Measurements from ENCODE around the gene DMRT1.

The DMRT1 gene

DNA sequence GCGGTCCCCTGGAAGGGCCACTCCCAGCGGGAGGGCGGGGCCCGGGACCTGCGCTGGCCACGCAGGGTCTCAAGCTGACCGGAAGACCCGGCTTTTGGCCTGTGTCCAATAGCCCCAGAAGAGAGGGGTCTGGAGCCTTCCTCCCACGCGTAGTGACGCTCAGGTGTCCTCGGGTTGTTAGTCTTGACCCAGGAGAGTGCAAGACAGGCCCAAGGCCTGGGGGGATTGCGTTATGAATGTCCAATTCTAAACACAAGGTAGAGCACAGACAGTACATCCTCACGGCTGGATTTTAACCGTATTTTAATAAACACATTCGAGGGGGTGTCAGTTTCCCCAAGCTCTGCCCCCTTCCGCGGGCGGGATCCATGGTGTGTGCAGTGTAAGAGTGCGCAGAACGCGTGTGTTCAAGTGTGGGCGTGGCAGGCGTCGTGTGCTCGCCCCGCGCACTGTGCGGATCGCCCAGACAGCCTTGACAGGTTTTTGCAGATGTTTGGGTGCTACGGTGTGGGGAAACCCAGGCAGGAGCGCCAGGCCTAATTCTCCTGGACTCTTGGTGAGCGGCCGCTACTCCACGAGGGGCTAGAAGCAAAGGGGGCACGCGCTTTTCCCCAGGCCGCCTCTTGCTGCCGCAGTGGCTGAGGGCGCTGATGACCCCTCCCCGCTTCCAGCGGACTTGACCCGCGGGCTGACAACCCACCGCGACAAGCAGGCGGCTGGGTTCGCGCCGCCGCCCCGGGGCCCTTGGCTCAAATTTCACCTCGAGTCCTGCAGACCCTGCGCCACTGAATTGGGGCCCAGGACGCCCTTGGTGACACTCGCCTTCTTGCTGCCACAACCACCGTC lies 128.9 kb downstream of the DMRT1 start:
- no peak overlapping the region for H3K27ac ChIP-seq (ENCODE audit: extremely low read depth, low read depth, low read length)
- H3K9me3 ChIP-seq (ENCODE audit: control insufficient read depth, insufficient read depth, low read depth, low read length): no peaks in the 10 kb centered on the region
- CTCF ChIA-PET: no interaction called here
- POLR2A ChIA-PET: no interaction called here
- H3K4me3 ChIP-seq (ENCODE audit: low read depth, low read length): no peak overlapping the region
- H3K36me3 ChIP-seq (ENCODE audit: control insufficient read depth in 2 of 2, insufficient read depth in 1 of 2, low read length in 2 of 2): no peaks in the 10 kb centered on the region
- peaks cover 8% of the 10 kb centered on the region for H3K4me1 ChIP-seq (ENCODE audit: control insufficient read depth, insufficient read depth, low read length)
- TF ChIP-seq WT1 (tag by site-specific recombination; IDR thresholded peaks at IDR 0.05) (no peak), KLF10 (tag by site-specific recombination; IDR thresholded peaks at IDR 0.05) (no peak), ZNF366 (tag by site-specific recombination; conservative IDR thresholded peaks at IDR 0.05) (no peak), ZNF2 (tag by site-specific recombination; IDR thresholded peaks at IDR 0.05) (no peak), ZNF140 (tag by site-specific recombination; IDR thresholded peaks at IDR 0.05) (no peak), SP3 (tag by site-specific recombination; IDR thresholded peaks at IDR 0.05) (no peak), ZIC2 (tag by site-specific recombination; IDR thresholded peaks at IDR 0.05) (no peak), ZNF785 (tag by site-specific recombination; IDR thresholded peaks at IDR 0.05) (no peak), ZBTB17 (tag by site-specific recombination; IDR thresholded peaks at IDR 0.05) (no peak)

DNA sequence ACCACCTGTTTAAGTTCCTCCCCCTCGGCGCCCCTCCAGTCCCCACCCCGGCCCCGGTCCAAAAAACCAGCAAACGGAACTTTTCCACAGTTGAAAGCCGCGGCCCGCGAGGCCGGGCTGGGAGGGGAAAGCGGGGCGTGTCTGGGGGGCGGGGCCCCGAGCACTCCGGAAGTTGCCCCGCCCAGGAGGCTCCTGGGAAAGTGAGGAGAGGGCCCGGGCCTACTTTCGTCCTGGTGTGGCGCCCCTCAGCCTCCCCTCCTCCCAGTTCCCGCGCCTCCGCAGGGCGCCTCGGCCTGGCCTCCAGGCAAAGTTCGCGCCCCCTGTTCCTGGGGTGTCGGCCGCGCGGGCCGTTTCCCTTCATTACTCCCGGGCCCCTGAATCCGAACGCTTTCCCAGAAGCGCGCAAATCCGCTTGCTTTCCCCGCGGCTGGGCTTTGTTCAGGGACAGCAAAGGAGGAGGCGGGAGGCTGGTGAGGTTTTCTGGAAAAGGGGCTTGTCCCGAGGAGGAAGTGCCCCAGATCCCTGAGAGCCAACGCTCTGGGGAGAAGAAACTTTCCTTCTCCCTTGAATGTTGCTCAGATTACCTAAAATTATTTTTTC lies 130.5 kb downstream of the DMRT1 start:
- Histone ChIP-seq H3K4me3 (ENCODE audit: low read depth, low read length) (no peak overlapping the region), H3K4me1 (ENCODE audit: control insufficient read depth, insufficient read depth, low read length) (peaks cover 5% of the 10 kb centered on the region), H3K9me3 (ENCODE audit: control insufficient read depth, insufficient read depth, low read depth, low read length) (no peaks in the 10 kb centered on the region), H3K36me3 (ENCODE audit: control insufficient read depth in 2 of 2, insufficient read depth in 1 of 2, low read length in 2 of 2) (no peaks in the 10 kb centered on the region), H3K27ac (ENCODE audit: extremely low read depth, low read depth, low read length) (no peak overlapping the region)
- CTCF ChIA-PET: no interaction called here
- POLR2A ChIA-PET: no interaction called here
- 0 out of 2 replicates have a peak, but pooled peaks have one; percentile 25 for TF ChIP-seq KLF9 (tag by site-specific recombination; IDR thresholded peaks at IDR 0.05; ENCODE audit: low read depth)
- TF ChIP-seq, protein P1, sequence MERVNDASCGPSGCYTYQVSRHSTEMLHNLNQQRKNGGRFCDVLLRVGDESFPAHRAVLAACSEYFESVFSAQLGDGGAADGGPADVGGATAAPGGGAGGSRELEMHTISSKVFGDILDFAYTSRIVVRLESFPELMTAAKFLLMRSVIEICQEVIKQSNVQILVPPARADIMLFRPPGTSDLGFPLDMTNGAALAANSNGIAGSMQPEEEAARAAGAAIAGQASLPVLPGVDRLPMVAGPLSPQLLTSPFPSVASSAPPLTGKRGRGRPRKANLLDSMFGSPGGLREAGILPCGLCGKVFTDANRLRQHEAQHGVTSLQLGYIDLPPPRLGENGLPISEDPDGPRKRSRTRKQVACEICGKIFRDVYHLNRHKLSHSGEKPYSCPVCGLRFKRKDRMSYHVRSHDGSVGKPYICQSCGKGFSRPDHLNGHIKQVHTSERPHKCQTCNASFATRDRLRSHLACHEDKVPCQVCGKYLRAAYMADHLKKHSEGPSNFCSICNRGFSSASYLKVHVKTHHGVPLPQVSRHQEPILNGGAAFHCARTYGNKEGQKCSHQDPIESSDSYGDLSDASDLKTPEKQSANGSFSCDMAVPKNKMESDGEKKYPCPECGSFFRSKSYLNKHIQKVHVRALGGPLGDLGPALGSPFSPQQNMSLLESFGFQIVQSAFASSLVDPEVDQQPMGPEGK (tag by site-specific recombination; IDR thresholded peaks at IDR 0.05): no peak

DNA sequence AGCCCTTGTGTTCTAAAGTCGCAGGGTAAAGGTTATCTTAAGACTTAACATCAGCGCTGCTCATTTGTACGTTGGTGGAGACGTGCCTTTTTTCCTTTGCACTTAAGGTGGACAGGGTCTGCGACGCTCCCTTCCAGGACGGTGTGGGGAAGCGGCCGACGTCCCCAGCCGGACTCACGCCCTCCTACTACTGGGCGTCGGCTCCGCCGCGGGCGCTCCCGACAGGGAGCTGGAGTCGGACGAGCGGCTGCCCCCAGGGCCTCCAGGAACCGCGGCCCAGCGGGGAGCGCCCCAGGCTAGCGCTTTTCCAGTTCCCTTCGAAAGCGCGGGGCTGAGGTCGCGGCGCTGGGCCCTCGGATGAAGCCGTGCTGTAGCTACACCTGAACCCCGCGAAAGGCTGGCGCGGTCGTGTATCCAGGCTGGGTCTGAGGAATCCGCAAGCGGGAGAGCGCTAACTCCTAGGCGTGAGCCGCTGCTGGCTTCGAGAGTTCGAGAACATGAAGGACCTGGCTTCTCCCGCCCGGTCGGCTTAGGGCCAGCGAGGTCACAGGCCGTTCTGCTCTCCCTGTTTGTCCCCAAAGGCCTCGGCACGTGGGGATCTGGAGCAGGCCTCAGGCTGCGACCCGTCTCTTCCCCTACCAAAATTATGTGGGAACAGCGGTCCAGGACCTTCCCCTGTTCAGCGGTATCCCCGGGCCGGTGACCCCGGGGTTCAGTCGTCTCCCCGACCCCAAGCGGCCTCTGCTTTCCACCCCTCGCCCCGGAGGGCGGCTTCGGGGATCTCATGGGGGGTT lies 131.2 kb downstream of the DMRT1 start:
- no peak overlapping the region for H3K27ac ChIP-seq (ENCODE audit: extremely low read depth, low read depth, low read length)
- ChIA-PET CTCF (no interaction called here), POLR2A (no interaction called here)
- H3K36me3 ChIP-seq (ENCODE audit: control insufficient read depth in 2 of 2, insufficient read depth in 1 of 2, low read length in 2 of 2): no peaks in the 10 kb centered on the region
- TF ChIP-seq OVOL3 (tag by site-specific recombination; IDR thresholded peaks at IDR 0.05): no peak
- no peak for TF ChIP-seq SP7 (tag by site-specific recombination; IDR thresholded peaks at IDR 0.05)
- no peak for TF ChIP-seq ZNF548 (tag by site-specific recombination; IDR thresholded peaks at IDR 0.05)
- no peak for TF ChIP-seq BCL11B (tag by site-specific recombination; IDR thresholded peaks at IDR 0.05; ENCODE audit: low read depth)
- TF ChIP-seq, protein P2, sequence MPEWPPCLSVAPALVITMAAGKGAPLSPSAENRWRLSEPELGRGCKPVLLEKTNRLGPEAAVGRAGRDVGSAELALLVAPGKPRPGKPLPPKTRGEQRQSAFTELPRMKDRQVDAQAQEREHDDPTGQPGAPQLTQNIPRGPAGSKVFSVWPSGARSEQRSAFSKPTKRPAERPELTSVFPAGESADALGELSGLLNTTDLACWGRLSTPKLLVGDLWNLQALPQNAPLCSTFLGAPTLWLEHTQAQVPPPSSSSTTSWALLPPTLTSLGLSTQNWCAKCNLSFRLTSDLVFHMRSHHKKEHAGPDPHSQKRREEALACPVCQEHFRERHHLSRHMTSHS (tag by site-specific recombination; IDR thresholded peaks at IDR 0.05): no peak
- TF ChIP-seq, protein P3, sequence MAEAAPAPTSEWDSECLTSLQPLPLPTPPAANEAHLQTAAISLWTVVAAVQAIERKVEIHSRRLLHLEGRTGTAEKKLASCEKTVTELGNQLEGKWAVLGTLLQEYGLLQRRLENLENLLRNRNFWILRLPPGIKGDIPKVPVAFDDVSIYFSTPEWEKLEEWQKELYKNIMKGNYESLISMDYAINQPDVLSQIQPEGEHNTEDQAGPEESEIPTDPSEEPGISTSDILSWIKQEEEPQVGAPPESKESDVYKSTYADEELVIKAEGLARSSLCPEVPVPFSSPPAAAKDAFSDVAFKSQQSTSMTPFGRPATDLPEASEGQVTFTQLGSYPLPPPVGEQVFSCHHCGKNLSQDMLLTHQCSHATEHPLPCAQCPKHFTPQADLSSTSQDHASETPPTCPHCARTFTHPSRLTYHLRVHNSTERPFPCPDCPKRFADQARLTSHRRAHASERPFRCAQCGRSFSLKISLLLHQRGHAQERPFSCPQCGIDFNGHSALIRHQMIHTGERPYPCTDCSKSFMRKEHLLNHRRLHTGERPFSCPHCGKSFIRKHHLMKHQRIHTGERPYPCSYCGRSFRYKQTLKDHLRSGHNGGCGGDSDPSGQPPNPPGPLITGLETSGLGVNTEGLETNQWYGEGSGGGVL (tag by site-specific recombination; IDR thresholded peaks at IDR 0.05): no peak
- TF ChIP-seq GLIS1 (tag by site-specific recombination; IDR thresholded peaks at IDR 0.05): no peak
- no peak for TF ChIP-seq HOXD13 (CRISPR knock-in tag; IDR thresholded peaks at IDR 0.05; ENCODE audit: borderline replicate concordance)
- TF ChIP-seq ZNF777 (tag by site-specific recombination; IDR thresholded peaks at IDR 0.05; ENCODE audit: borderline replicate concordance): no peak
- TF ChIP-seq, protein P4, sequence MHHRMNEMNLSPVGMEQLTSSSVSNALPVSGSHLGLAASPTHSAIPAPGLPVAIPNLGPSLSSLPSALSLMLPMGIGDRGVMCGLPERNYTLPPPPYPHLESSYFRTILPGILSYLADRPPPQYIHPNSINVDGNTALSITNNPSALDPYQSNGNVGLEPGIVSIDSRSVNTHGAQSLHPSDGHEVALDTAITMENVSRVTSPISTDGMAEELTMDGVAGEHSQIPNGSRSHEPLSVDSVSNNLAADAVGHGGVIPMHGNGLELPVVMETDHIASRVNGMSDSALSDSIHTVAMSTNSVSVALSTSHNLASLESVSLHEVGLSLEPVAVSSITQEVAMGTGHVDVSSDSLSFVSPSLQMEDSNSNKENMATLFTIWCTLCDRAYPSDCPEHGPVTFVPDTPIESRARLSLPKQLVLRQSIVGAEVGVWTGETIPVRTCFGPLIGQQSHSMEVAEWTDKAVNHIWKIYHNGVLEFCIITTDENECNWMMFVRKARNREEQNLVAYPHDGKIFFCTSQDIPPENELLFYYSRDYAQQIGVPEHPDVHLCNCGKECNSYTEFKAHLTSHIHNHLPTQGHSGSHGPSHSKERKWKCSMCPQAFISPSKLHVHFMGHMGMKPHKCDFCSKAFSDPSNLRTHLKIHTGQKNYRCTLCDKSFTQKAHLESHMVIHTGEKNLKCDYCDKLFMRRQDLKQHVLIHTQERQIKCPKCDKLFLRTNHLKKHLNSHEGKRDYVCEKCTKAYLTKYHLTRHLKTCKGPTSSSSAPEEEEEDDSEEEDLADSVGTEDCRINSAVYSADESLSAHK (tag by site-specific recombination; IDR thresholded peaks at IDR 0.05): no peak
- TF ChIP-seq GLIS2 (tag by site-specific recombination; IDR thresholded peaks at IDR 0.05): no peak
- no peak for TF ChIP-seq ZNF501 (tag by site-specific recombination; IDR thresholded peaks at IDR 0.05)
- TF ChIP-seq ZNF157 (tag by site-specific recombination; IDR thresholded peaks at IDR 0.05): no peak
- no peak overlapping the region for H3K4me3 ChIP-seq (ENCODE audit: low read depth, low read length)
- H3K9me3 ChIP-seq (ENCODE audit: control insufficient read depth, insufficient read depth, low read depth, low read length): no peaks in the 10 kb centered on the region
- peaks cover 2% of the 10 kb centered on the region; the same call in 1 of the 2 replicates for H3K4me1 ChIP-seq (ENCODE audit: control insufficient read depth, insufficient read depth, low read length)

Data from HEK293 (cell line).